ENCODE measurements around the gene DPH5. TPM values are rescaled to one million over a fixed set of nuclear protein-coding genes. Genes with fewer than 3 reads are reported as not detected.

DPH5 gene
- total RNA-seq, 1 donor = 39.9 TPM

- no peak overlapping the region for H3K4me3 ChIP-seq (ENCODE audit: low read depth, low read length)
- TF ChIP-seq CTCF (IDR thresholded peaks at IDR 0.05; ENCODE audit: insufficient read depth, low read length) = no peak
These were observed 82.1 kb downstream of the DPH5 start for GRCh38 chr1:100943533-100943932.

GRCh38 chr1:100942304-100943046 is 83.1 kb downstream of the DPH5 start:
- no peak for TF ChIP-seq CTCF (IDR thresholded peaks at IDR 0.05; ENCODE audit: insufficient read depth, low read length)
- no peak overlapping the region for H3K4me3 ChIP-seq (ENCODE audit: low read depth, low read length)
- no peak for DNase-seq (ENCODE audit: low read depth)

More at GRCh38 chr1:100943533-100943932, 82.1 kb downstream of the DPH5 start:
- DNase-seq (ENCODE audit: low read depth) = no peak

GRCh38 chr1:100941580-100942216 is 83.9 kb downstream of the DPH5 start:
- H3K4me3 ChIP-seq (ENCODE audit: low read depth, low read length) = no peak overlapping the region
- DNase-seq (ENCODE audit: low read depth) = no peak
- no peak for TF ChIP-seq CTCF (IDR thresholded peaks at IDR 0.05; ENCODE audit: insufficient read depth, low read length)

DNA sequence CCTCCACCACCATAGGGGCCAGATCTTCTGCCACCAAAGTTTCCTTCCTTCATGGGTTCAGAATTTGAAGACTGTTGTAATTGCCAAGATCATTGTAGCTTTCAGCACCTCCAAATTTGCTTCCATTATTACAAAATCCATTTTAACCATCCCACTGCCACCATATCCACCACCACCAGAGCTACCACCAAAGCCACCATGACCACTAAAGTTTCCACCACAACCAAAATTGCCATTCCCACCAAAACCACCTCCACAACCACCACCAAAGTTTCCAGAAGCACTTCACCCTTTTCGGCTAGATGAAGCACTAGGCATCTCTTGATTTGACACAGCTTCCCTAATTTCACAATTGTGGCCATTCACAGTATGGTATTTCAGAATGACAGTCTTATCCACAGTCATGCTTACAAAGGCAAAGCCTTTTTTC is 84.5 kb downstream of the DPH5 start:
- no peak for TF ChIP-seq CTCF (IDR thresholded peaks at IDR 0.05; ENCODE audit: insufficient read depth, low read length)
- no peak for DNase-seq (ENCODE audit: low read depth)

More for the DNA sequence above, 84.5 kb downstream of the DPH5 start:
- no peak overlapping the region for H3K4me3 ChIP-seq (ENCODE audit: low read depth, low read length)

Other genes with a start within 250 kb of the DPH5 start
- 12.2 and 34.1 TPM in 2 replicates for gene EXTL2, start 130.9 kb downstream of the DPH5 start, total RNA-seq (ENCODE audit: low replicate concordance)
- gene SLC30A7, start 129.7 kb downstream of the DPH5 start, total RNA-seq (ENCODE audit: low replicate concordance) = 14.6 and 75.3 TPM in 2 replicates
- 2.8 and 5.5 TPM in 2 replicates for gene S1PR1, start 211.2 kb upstream of the DPH5 start, total RNA-seq (ENCODE audit: low replicate concordance)